Right renal cortex interstitium (tissue), 3 donors: ENCODE results near the gene DHRS4. TPM values are rescaled to one million over a fixed set of nuclear protein-coding genes. Genes with fewer than 3 reads are reported as not detected.

Source experiments
- polyA plus RNA-seq, 3 donors: library from polyadenylated mRNA; unstranded; fragments of 120-200 nt; gene quantifications; one replicate each; pipeline ENCODE4 v1.2.1, GENCODE V29; 2013; ENCODE audit not compliant: insufficient read length in 3 of 3

Gene DHRS4
- polyA plus RNA-seq, 3 donors = 46.7 to 55.5 (median 49.6) TPM

Other genes starting within 250 kb of the DHRS4 start
- 10 to 100 TPM; 30.8 to 43.1 (median 37.2) TPM for gene DHRS4L2, start 35.2 kb downstream of the DHRS4 start, polyA plus RNA-seq
- gene CARMIL3, start 98.2 kb downstream of the DHRS4 start, polyA plus RNA-seq = 1 to 10 TPM; 1.0 to 2.0 (median 1.4) TPM
- not detected for gene CPNE6, start 117.8 kb downstream of the DHRS4 start, polyA plus RNA-seq
- gene PCK2, start 140.5 kb downstream of the DHRS4 start, polyA plus RNA-seq = 10 to 100 TPM; 25.5 to 32.6 (median 27.3) TPM
- 10 to 100 TPM; 75.4 to 83.3 (median 77.3) TPM for gene DCAF11, start 161.0 kb downstream of the DHRS4 start, polyA plus RNA-seq
- gene NRL, start 161.2 kb downstream of the DHRS4 start, polyA plus RNA-seq = 1 to 10 TPM; 1.8 to 3.7 (median 2.9) TPM
- under 1 TPM; 0.68 to 0.86 (median 0.79) TPM for gene FITM1, start 176.9 kb downstream of the DHRS4 start, polyA plus RNA-seq
- 100 to 1,000 TPM; 216 to 231 (median 224) TPM for gene PSME1, start 182.4 kb downstream of the DHRS4 start, polyA plus RNA-seq
- gene EMC9, start 187.8 kb downstream of the DHRS4 start, polyA plus RNA-seq = 10 to 100 TPM; 11.9 to 20.1 (median 15.3) TPM
- 100 to 1,000 TPM; 165 to 179 (median 171) TPM for gene PSME2, start 192.8 kb downstream of the DHRS4 start, polyA plus RNA-seq
- 10 to 100 TPM; 41.5 to 46.9 (median 43.4) TPM for gene RNF31, start 193.7 kb downstream of the DHRS4 start, polyA plus RNA-seq
- 10 to 100 TPM; 56.8 to 60.1 (median 57.5) TPM for gene IRF9, start 207.5 kb downstream of the DHRS4 start, polyA plus RNA-seq
- 10 to 100 TPM; 47.5 to 51.6 (median 50.0) TPM for gene REC8, start 218.3 kb downstream of the DHRS4 start, polyA plus RNA-seq
- 10 to 100 TPM; 31.4 to 35.6 (median 33.1) TPM for gene IPO4, start 235.0 kb downstream of the DHRS4 start, polyA plus RNA-seq
- 10 to 100 TPM; 36.9 to 40.9 (median 39.0) TPM for gene TM9SF1, start 241.7 kb downstream of the DHRS4 start, polyA plus RNA-seq